Subcutaneous abdominal adipose tissue (tissue), 5 donors: ENCODE data around the gene SLC22A4.

ENCODE experiments used
- H3K27ac ChIP-seq: one replicate; pipeline ENCODE4 v1.7.0; 2013; ENCODE audit warnings: low read depth, mild to moderate bottlenecking, inconsistent platforms, low read length, moderate library complexity
- H3K27me3 ChIP-seq, 5 donors: one replicate each; pipeline ENCODE4 v1.7.0; 2013; ENCODE audit warnings: low read length in 5 of 5, inconsistent platforms in 1 of 5; ENCODE audit not compliant: control insufficient read depth in 5 of 5, insufficient read depth in 4 of 5
- H3K36me3 ChIP-seq, 5 donors: one replicate each; pipeline ENCODE4 v1.7.0; 2013; ENCODE audit warnings: low read length in 5 of 5; ENCODE audit not compliant: control insufficient read depth in 5 of 5, insufficient read depth in 5 of 5
- H3K4me1 ChIP-seq, 5 donors: one replicate each; pipeline ENCODE4 v1.7.0; 2013; ENCODE audit warnings: low read length in 5 of 5, mild to moderate bottlenecking in 3 of 5, moderate library complexity in 1 of 5; ENCODE audit not compliant: control insufficient read depth in 5 of 5, insufficient read depth in 5 of 5
- H3K4me3 ChIP-seq, 5 donors: one replicate each; pipeline ENCODE4 v1.7.0; 2013; ENCODE audit warnings: low read length in 5 of 5, low read depth in 1 of 5
- H3K9ac ChIP-seq, 5 donors: one replicate each; pipeline ENCODE4 v1.7.0; 2013; ENCODE audit warnings: low read length in 5 of 5, mild to moderate bottlenecking in 4 of 5, moderate library complexity in 3 of 5
- H3K9me3 ChIP-seq, 5 donors: one replicate each; pipeline ENCODE4 v1.7.0; 2013; ENCODE audit warnings: low read length in 5 of 5; ENCODE audit not compliant: control insufficient read depth in 5 of 5
- donor health status: healthy.
- donor health status: healthy.
- donor health status: healthy.
- donor health status: healthy.
- donor health status: healthy.

The SLC22A4 gene

GRCh38 chr5:132375957-132376356 lies 81.8 kb downstream of the SLC22A4 start:
- H3K27ac ChIP-seq = no peak overlapping the region
- H3K9ac ChIP-seq = no peak overlapping the region

DNA sequence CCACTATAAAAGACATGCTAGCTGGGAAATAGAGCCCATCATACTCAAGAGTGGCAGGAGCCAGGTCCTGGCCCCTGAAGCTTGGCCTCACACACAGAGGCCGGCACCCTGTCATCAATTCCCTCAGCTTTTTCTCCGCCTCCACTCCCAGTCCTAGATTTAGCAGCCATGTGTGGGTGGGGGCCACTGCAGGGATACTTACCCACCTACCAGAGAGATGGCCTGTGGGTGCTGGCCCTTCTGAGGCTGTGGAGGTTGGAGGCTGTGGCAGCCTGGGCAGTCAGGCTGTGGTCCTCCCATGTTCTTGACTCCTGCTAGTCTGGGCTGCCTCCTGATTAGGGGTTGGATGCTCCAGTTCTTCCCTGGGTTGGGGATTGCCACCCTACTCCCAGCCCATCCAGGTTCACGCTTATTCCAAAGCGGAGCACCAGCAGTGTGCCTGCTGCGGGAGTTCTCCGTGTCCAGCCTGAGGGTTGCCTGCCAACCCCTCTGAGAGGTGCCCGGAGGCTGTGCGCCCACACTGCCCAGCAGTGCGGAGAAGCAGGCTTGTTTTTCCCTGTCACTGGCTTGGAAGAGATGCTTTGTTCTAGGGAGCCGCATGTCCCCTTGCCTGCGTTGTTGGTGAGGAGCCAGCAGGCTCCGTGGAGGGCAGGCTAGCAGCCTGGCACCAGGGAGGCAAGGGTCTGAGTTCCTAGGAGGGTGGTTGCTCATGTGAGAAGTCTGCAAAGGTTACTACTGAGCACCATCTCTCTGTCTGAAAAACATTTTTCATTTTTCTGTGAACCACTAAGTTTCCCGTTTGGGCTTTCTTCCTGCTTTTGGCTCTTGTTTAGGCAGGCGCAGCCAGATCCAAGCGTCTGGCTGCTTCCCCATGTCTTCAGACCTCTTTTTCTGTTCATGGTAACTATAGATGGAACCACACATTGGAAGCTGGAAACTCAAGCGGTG lies 82.8 kb downstream of the SLC22A4 start:
- Histone ChIP-seq H3K9me3 (no peaks in the 10 kb centered on the region), H3K36me3 (peaks cover 0 to 10% (median 3%) of the 10 kb centered on the region in 5 donors), H3K27ac (no peak overlapping the region), H3K4me1 (peaks cover 0 to 26% (median 15%) of the 10 kb centered on the region in 5 donors), H3K27me3 (no peaks in the 10 kb centered on the region), H3K9ac (peak overlapping the region in 1 of 5 donors; percentile 17), H3K4me3 (peak overlapping the region in 2 of 5 donors; percentile 7 to 51)

More at GRCh38 chr5:132375957-132376356, 81.8 kb downstream of the SLC22A4 start:
- H3K4me1 ChIP-seq = peaks cover 0 to 33% (median 25%) of the 10 kb centered on the region in 5 donors
- H3K9me3 ChIP-seq = no peaks in the 10 kb centered on the region
- no peaks in the 10 kb centered on the region for H3K27me3 ChIP-seq
- H3K36me3 ChIP-seq = peaks cover 0 to 10% (median 3%) of the 10 kb centered on the region in 5 donors
- H3K4me3 ChIP-seq = no peak overlapping the region

DNA sequence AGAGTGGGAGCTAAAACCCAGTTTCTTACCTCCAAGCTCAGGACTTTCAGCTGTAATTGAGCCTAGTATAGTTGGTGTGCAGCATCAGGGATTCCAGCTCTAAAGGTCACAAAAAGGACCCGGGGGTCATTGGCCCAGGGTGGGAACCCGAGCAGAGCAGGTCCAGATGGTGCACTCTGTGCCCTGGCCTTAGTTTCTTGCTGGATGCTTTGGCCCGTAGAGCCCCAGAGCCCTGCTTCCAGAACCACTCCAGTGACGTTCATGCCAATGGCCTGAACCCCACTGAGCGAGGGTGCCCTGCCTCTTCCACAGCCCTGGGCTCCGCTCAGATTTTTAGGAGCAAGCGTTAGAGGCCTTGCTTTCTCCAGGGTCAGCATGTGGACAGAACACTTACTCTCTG lies 83.5 kb downstream of the SLC22A4 start:
- Histone ChIP-seq H3K4me1 (peaks cover 0 to 18% (median 7%) of the 10 kb centered on the region in 5 donors), H3K27me3 (no peaks in the 10 kb centered on the region), H3K4me3 (peak overlapping the region in 1 of 5 donors; percentile 51), H3K36me3 (peaks cover 0 to 10% (median 3%) of the 10 kb centered on the region in 5 donors), H3K9ac (no peak overlapping the region), H3K27ac (no peak overlapping the region), H3K9me3 (no peaks in the 10 kb centered on the region)

DNA sequence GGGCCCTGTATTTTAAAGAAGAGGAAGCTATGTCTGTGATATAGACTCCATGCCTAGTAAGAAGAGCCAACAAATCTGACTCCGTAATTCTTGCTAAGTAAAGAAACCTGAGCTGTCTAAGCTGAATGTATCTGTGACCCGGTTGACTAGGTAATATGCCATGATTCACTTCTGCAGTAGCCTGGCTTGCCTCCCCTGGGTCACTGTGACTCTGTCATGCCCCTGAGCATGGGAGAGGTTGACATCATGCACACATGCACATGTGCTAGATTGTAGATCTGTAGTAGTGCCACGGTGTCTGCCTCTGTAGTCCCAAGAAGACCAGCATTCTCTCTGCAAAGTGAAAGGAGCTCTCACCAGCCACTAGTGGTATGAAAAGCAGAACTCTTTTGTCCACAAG lies 84.4 kb downstream of the SLC22A4 start:
- Histone ChIP-seq H3K4me1 (peaks cover 0 to 16% (median 6%) of the 10 kb centered on the region in 5 donors), H3K36me3 (peaks cover 0 to 10% (median 3%) of the 10 kb centered on the region in 5 donors), H3K9me3 (no peaks in the 10 kb centered on the region), H3K9ac (no peak overlapping the region), H3K4me3 (no peak overlapping the region), H3K27ac (no peak overlapping the region), H3K27me3 (no peaks in the 10 kb centered on the region)

DNA sequence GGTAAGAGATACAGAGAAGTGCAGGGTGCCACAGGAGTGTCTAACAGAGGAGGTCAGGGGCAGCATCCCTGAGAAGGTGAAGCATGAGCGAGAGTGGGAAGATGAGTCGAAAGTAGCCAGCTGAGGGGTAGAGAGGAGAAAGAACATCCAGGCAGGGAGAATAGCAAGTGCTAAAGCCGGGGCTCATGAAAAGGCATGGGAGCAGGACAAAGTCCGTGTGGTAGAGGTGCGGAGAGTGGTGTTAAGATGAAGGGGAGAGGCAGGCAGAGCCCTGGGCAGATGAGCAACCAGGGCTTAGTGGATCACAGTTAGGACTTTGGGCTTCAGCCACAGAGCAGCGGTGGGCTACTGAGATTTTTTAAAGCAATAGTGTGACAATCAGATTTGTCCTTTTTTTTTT lies 85.9 kb downstream of the SLC22A4 start:
- Histone ChIP-seq H3K4me1 (peaks cover 0 to 16% (median 6%) of the 10 kb centered on the region in 5 donors), H3K27me3 (no peaks in the 10 kb centered on the region), H3K9ac (no peak overlapping the region), H3K4me3 (no peak overlapping the region), H3K36me3 (peaks cover 0 to 18% (median 12%) of the 10 kb centered on the region in 5 donors), H3K9me3 (no peaks in the 10 kb centered on the region), H3K27ac (no peak overlapping the region)

DNA sequence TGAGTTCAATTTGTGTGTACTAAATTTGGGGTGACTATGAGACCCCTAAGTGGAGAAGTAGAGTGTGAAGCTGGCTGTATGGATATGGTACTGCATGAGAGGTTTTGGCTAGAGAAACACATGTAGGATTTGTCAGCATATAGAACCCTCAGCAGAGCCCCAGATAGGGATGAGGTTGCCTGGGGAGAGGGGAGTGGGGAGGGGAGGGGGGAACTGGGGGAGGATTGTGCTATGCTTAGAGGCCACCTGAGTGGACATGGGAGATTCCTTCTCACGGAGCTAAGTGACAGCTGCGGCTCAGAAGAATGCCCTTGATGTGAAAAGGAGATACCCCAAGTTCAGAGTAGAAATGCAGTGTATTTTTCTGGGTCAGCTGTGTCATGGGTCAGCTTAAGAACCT lies 86.5 kb downstream of the SLC22A4 start:
- Histone ChIP-seq H3K9me3 (no peaks in the 10 kb centered on the region), H3K36me3 (peaks cover 0 to 18% (median 12%) of the 10 kb centered on the region in 5 donors), H3K27ac (no peak overlapping the region), H3K9ac (no peak overlapping the region), H3K27me3 (no peaks in the 10 kb centered on the region), H3K4me3 (no peak overlapping the region), H3K4me1 (peaks cover 0 to 20% (median 12%) of the 10 kb centered on the region in 5 donors)

DNA sequence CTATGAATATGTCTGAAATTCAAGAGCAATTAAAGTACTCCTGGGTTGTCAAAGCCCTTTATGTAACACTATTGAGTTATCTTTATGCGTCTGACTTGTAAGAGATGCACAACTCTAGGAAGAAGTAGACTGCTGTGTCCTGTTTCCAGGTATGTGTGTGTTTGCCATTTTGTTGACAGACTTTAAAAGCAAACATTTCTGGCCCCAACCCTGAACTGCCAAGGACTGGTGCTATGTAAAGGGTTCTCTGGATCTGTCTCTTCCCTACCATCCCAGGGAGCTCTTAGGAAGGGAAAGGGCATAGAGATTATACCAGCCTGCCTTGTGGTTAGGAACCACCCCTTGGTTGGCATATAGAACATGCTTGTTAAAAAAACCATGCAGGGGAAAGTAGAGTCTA lies 87.4 kb downstream of the SLC22A4 start:
- Histone ChIP-seq H3K4me1 (peaks cover under 1 to 26% (median 21%) of the 10 kb centered on the region in 5 donors), H3K27ac (no peak overlapping the region), H3K9ac (peak overlapping the region in 1 of 5 donors; percentile 30), H3K36me3 (peaks cover 0 to 18% (median 12%) of the 10 kb centered on the region in 5 donors), H3K4me3 (no peak overlapping the region), H3K9me3 (no peaks in the 10 kb centered on the region), H3K27me3 (no peaks in the 10 kb centered on the region)

DNA sequence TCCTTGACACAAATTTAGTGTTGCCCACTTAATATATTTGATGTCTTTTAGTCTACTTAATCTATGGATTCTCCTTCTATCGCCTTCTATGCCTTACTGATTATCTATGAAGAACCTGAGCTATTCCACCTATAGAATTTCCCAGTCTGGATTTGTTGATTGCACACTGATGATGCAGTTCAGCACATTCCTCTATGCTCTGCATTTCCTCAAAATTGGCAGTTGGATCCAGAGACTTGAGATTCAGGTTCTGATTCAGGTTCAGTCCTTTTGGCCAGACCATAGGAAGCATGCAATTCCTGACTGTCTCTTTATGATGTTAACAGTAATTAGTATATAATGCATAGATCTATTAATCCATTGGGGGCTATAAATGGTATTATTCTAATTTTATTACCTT lies 89.1 kb downstream of the SLC22A4 start:
- Histone ChIP-seq H3K27ac (no peak overlapping the region), H3K36me3 (peaks cover 0 to 18% (median 12%) of the 10 kb centered on the region in 5 donors), H3K9ac (peak overlapping the region in 1 of 5 donors; percentile 20), H3K27me3 (no peaks in the 10 kb centered on the region), H3K9me3 (no peaks in the 10 kb centered on the region), H3K4me1 (peaks cover 8 to 31% (median 29%) of the 10 kb centered on the region in 5 donors), H3K4me3 (no peak overlapping the region)

DNA sequence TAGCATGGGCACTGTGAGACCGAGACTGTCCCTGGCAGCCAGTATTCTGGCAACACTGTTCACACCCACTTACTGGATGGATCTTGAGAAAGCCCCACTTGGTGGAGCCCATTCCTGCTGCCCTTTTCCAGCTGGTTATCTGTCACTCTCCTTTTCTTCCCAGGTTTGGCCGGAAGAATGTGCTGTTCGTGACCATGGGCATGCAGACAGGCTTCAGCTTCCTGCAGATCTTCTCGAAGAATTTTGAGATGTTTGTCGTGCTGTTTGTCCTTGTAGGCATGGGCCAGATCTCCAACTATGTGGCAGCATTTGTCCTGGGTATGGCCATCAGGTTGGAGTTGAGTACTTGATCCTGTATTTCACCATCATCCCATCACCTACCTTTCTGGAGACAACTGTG lies 89.8 kb downstream of the SLC22A4 start:
- Histone ChIP-seq H3K4me1 (peaks cover 8 to 38% (median 36%) of the 10 kb centered on the region in 5 donors), H3K27me3 (no peaks in the 10 kb centered on the region), H3K27ac (no peak overlapping the region), H3K4me3 (no peak overlapping the region), H3K36me3 (peaks cover 0 to 11% (median 10%) of the 10 kb centered on the region in 5 donors), H3K9me3 (no peaks in the 10 kb centered on the region), H3K9ac (peak overlapping the region in 1 of 5 donors; percentile 20)

DNA sequence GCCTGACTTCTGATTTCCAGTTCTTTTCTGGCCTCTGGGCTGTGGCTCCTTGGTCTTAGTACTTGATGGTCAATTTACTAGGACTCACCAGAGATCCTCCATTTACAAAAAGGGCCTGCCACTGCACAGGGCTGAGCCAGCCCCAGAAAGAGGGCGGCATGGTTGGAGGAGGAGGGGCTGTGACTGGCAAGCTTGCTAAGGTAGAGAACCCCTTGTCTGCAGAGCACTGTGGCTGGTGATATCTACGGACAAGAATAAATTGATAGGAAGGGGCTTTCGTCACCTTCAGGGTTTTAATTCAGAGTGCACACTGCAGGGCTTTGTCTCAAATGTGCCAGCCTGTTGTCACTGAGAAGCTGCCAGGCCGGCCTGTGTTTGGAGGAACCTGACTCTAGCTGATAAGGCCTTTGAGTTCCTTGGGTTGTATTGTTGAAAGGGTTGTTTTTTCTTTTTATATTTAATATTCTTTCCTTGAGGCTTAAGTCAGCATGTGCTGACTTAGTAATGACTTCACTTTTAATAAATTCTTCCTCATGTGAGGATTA lies 90.4 kb downstream of the SLC22A4 start:
- no peaks in the 10 kb centered on the region for H3K27me3 ChIP-seq
- H3K4me1 ChIP-seq = peaks cover 8 to 44% (median 41%) of the 10 kb centered on the region in 5 donors
- H3K4me3 ChIP-seq = no peak overlapping the region
- H3K27ac ChIP-seq = no peak overlapping the region
- H3K9ac ChIP-seq = no peak overlapping the region
- H3K36me3 ChIP-seq = peaks cover 0 to 11% (median 9%) of the 10 kb centered on the region in 5 donors
- H3K9me3 ChIP-seq = no peaks in the 10 kb centered on the region
